Measurements from ENCODE around the gene RWDD3. TPM values are rescaled to one million over a fixed set of nuclear protein-coding genes. Genes with fewer than 3 reads are reported as not detected.

Gene RWDD3
- total RNA-seq, 1 donor from 2014 or later, result 17.1 TPM

DNA sequence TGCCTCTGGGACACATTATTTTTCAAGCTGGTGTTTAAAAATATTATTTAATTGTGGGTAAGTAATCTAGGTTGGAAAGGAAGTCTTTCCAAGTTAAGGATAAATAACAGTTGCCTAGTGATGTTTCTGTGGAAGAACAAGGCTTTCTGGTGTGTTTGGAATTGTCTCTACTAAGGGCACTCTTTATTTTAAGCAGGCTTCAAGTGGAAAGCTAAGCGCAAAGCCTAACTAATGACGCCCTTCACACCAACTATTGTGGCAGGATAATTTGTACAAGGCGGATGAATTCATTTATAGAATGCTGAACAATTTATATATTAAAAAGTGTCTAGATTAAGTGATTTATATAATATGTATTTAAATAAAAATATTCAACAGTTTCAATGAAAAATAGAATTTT lies 25.1 kb upstream of the RWDD3 start:
- ChIA-PET CTCF (no interaction called here), POLR2A (no interaction called here)
- DNase-seq (no peak), ATAC-seq (ENCODE audit: low read depth) (no peak)
- peaks cover 2% of the 10 kb centered on the region for H3K9me3 Mint-ChIP-seq
- H3K4me3 Mint-ChIP-seq, result no peak overlapping the region
- no peaks in the 10 kb centered on the region for H3K4me1 Mint-ChIP-seq
- no peaks in the 10 kb centered on the region for H3K36me3 Mint-ChIP-seq (ENCODE audit: low read depth)
- TF ChIP-seq, protein P1, sequence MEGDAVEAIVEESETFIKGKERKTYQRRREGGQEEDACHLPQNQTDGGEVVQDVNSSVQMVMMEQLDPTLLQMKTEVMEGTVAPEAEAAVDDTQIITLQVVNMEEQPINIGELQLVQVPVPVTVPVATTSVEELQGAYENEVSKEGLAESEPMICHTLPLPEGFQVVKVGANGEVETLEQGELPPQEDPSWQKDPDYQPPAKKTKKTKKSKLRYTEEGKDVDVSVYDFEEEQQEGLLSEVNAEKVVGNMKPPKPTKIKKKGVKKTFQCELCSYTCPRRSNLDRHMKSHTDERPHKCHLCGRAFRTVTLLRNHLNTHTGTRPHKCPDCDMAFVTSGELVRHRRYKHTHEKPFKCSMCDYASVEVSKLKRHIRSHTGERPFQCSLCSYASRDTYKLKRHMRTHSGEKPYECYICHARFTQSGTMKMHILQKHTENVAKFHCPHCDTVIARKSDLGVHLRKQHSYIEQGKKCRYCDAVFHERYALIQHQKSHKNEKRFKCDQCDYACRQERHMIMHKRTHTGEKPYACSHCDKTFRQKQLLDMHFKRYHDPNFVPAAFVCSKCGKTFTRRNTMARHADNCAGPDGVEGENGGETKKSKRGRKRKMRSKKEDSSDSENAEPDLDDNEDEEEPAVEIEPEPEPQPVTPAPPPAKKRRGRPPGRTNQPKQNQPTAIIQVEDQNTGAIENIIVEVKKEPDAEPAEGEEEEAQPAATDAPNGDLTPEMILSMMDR (IDR thresholded peaks at IDR 0.05), result no peak
- H3K27ac Mint-ChIP-seq, result no peak overlapping the region
- intact Hi-C loops (cut with micrococcal nuclease), result no loop called here
- H3K27me3 Mint-ChIP-seq, result peaks cover 2% of the 10 kb centered on the region

DNA sequence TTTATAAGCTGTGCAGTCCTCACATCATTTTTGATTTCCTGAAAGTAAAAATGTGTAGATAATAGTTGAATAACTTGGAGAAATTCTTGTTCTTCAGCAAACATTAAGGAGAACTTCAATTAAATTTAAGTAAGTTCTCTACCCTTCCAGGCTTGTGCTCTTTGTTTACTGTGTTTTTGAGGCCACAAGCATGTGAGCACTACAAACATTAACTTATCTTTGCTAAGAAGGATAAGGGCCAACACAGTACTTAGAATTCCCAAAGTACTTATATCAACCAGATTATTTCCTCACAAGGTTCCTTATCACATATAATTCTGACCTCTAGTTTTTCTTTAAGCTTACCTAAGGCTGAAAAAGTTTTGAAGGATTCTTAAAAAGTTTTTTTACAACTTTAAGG lies 24.7 kb upstream of the RWDD3 start:
- H3K27ac Mint-ChIP-seq, result no peak overlapping the region
- no peaks in the 10 kb centered on the region for H3K36me3 Mint-ChIP-seq (ENCODE audit: low read depth)
- H3K4me3 Mint-ChIP-seq, result no peak overlapping the region
- no peaks in the 10 kb centered on the region for H3K4me1 Mint-ChIP-seq
- TF ChIP-seq, protein P1 (IDR thresholded peaks at IDR 0.05), result no peak
- H3K27me3 Mint-ChIP-seq, result peaks cover 2% of the 10 kb centered on the region
- ChIA-PET CTCF (no interaction called here), POLR2A (no interaction called here)
- intact Hi-C loops (cut with micrococcal nuclease), result no loop called here
- DNase-seq, result no peak
- H3K9me3 Mint-ChIP-seq, result peaks cover 2% of the 10 kb centered on the region
- no peak for ATAC-seq (ENCODE audit: low read depth)

DNA sequence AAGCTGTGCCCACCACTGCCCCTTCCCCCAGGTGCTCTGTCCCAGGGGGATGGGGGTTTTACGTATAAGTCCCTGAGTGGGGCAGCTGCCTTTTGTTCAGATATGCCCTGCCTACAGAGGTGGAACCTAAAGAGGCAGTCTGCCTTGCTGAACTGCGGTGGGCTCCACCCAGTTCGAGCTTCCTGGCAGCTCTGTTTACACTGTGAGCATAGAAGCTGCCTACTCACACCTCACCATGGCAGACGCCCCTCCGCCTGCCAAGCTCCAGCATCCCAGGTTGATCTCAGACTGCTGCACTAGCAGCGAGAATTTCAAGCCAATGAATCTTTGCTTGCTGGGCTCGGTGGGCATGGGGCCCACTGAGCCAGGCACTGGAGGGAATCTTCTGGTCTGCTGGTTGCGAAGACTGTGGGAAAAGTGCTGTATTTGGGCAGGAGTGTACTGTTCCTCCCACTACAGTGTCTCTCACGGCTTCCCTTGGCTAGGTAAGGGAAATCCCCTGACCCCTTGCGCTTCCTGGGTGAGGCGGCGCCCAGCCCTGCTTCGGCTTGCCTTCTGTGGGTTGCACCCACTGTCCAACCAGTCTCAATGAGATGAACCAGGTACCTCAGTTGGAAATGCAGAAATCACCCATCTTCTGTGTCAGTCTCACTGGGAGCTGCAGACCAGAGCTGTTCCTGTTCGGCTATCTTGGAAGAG lies 17.6 kb upstream of the RWDD3 start:
- no peak for DNase-seq
- Mint-ChIP-seq H3K36me3 (ENCODE audit: low read depth) (no peaks in the 10 kb centered on the region), H3K27me3 (peaks cover 19% of the 10 kb centered on the region), H3K4me3 (no peak overlapping the region), H3K27ac (no peak overlapping the region), H3K9me3 (peaks cover 2% of the 10 kb centered on the region), H3K4me1 (peaks cover 11% of the 10 kb centered on the region)
- intact Hi-C loops (cut with micrococcal nuclease), result no loop called here
- CTCF ChIA-PET, result no interaction called here
- TF ChIP-seq, protein P1 (IDR thresholded peaks at IDR 0.05), result no peak
- POLR2A ChIA-PET, result no interaction called here
- ATAC-seq (ENCODE audit: low read depth), result peak; percentile 49

DNA sequence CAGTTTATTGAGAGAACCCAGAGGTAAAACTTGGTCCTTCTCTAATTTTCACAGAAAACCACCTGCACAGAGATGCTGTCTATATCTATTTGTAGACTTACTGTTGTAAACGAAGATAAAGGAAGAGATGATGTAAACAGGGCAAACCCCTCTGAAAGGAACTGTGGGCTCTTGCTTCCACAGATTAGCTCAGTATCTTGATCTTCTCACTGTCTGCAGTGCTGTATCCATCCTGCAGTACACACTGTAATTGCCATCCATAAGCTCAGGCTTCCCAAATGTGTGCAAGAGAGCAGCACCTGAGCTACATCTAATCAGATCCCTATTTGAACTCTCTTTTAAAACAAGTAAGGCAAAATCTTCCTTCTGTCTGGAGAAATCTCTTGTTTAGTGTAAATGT lies 16.6 kb upstream of the RWDD3 start:
- ChIA-PET CTCF (no interaction called here), POLR2A (no interaction called here)
- no peak overlapping the region for H3K4me3 Mint-ChIP-seq
- peaks cover 2% of the 10 kb centered on the region for H3K9me3 Mint-ChIP-seq
- TF ChIP-seq, protein P1 (IDR thresholded peaks at IDR 0.05), result no peak
- H3K27ac Mint-ChIP-seq, result no peak overlapping the region
- no peak for ATAC-seq (ENCODE audit: low read depth)
- peaks cover 11% of the 10 kb centered on the region for H3K4me1 Mint-ChIP-seq
- DNase-seq, result no peak
- peaks cover 19% of the 10 kb centered on the region for H3K27me3 Mint-ChIP-seq
- H3K36me3 Mint-ChIP-seq (ENCODE audit: low read depth), result no peaks in the 10 kb centered on the region
- intact Hi-C loops (cut with micrococcal nuclease), result no loop called here

DNA sequence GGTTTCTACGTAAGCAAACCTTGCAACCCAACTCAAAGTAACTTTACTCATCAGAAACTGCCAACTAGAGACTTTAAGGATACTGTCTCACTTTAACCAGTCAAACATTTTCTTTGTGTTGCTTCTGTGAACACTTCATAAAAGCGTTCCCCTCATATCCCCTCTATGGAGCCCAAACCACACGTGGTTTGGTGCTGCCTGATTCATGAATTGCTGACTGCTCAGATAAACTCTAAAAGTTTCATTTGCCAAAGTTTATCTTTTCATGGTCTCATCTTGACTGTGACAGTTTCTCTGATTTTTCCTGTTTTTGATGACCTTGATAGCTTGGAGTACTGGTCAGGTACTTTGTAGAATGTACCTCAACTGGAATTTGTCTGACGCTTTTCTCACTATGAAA lies 14.6 kb upstream of the RWDD3 start:
- Mint-ChIP-seq H3K27me3 (peaks cover 17% of the 10 kb centered on the region), H3K27ac (no peak overlapping the region), H3K9me3 (peaks cover 2% of the 10 kb centered on the region), H3K4me1 (peaks cover 11% of the 10 kb centered on the region), H3K4me3 (no peak overlapping the region), H3K36me3 (ENCODE audit: low read depth) (no peaks in the 10 kb centered on the region)
- intact Hi-C loops (cut with micrococcal nuclease), result no loop called here
- ATAC-seq (ENCODE audit: low read depth), result no peak
- DNase-seq, result no peak
- ChIA-PET POLR2A (no interaction called here), CTCF (no interaction called here)
- TF ChIP-seq, protein P1 (IDR thresholded peaks at IDR 0.05), result no peak
